ENCODE data around the gene HOXC10.

HOXC10 gene

GRCh38 chr12:53997204-53998109, 12.5 kb downstream of the HOXC10 start:
- TF ChIP-seq Cebpa-rat (IDR thresholded peaks at IDR 0.05): no peak
- Histone ChIP-seq H4K20me1 (peaks cover 98% of the 10 kb centered on the region), H3K27me3 (peaks cover 100% of the 10 kb centered on the region), H3K36me3 (no peaks in the 10 kb centered on the region), H3K27ac (no peak overlapping the region), H3K4me1 (no peaks in the 10 kb centered on the region), H3K9me3 (peaks cover 5% of the 10 kb centered on the region; the same call in 1 of the 2 replicates), H3K4me3 (no peak overlapping the region), H3K9ac (no peak overlapping the region), H3K4me2 (no peak overlapping the region)

GRCh38 chr12:53998110-53998899, 13.4 kb downstream of the HOXC10 start:
- H3K27ac ChIP-seq: no peak overlapping the region
- peaks cover 100% of the 10 kb centered on the region for H3K27me3 ChIP-seq
- no peak overlapping the region for H3K9ac ChIP-seq
- no peak overlapping the region for H3K4me2 ChIP-seq
- TF ChIP-seq Cebpa-rat (IDR thresholded peaks at IDR 0.05): no peak
- no peaks in the 10 kb centered on the region for H3K36me3 ChIP-seq
- H3K4me1 ChIP-seq: no peaks in the 10 kb centered on the region
- H3K9me3 ChIP-seq: peaks cover 5% of the 10 kb centered on the region; the same call in 1 of the 2 replicates
- H3K4me3 ChIP-seq: no peak overlapping the region
- peaks cover 97% of the 10 kb centered on the region for H4K20me1 ChIP-seq

- TF ChIP-seq Cebpa-rat (IDR thresholded peaks at IDR 0.05): no peak
- no peak overlapping the region for H3K9ac ChIP-seq
- peaks cover 96% of the 10 kb centered on the region for H4K20me1 ChIP-seq
- H3K4me1 ChIP-seq: no peaks in the 10 kb centered on the region
- peaks cover 100% of the 10 kb centered on the region for H3K27me3 ChIP-seq
- H3K4me3 ChIP-seq: no peak overlapping the region
- no peak overlapping the region for H3K27ac ChIP-seq
- peaks cover 5% of the 10 kb centered on the region; the same call in 1 of the 2 replicates for H3K9me3 ChIP-seq
- H3K4me2 ChIP-seq: no peak overlapping the region
- no peaks in the 10 kb centered on the region for H3K36me3 ChIP-seq
Observed at GRCh38 chr12:53998900-53999236, 13.9 kb downstream of the HOXC10 start.

GRCh38 chr12:53999559-54000115, 14.7 kb downstream of the HOXC10 start:
- Histone ChIP-seq H3K27ac (no peak overlapping the region), H3K36me3 (no peaks in the 10 kb centered on the region), H3K4me2 (no peak overlapping the region), H3K9ac (no peak overlapping the region), H3K9me3 (peaks cover 5% of the 10 kb centered on the region; the same call in 1 of the 2 replicates), H3K27me3 (peaks cover 100% of the 10 kb centered on the region), H3K4me1 (no peaks in the 10 kb centered on the region), H4K20me1 (peaks cover 96% of the 10 kb centered on the region), H3K4me3 (no peak overlapping the region)
- no peak for TF ChIP-seq Cebpa-rat (IDR thresholded peaks at IDR 0.05)

- Histone ChIP-seq H3K27me3 (peaks cover 100% of the 10 kb centered on the region), H3K27ac (no peak within 1 kb of the TSS), H4K20me1 (peaks cover 96% of the 10 kb centered on the region), H3K4me3 (no peak within 1 kb of the TSS), H3K36me3 (no peaks in the 10 kb centered on the region), H3K4me1 (no peaks in the 10 kb centered on the region), H3K9ac (no peak within 1 kb of the TSS), H3K4me2 (no peak within 1 kb of the TSS), H3K9me3 (peaks cover 5% of the 10 kb centered on the region; the same call in 1 of the 2 replicates)
- no peak for TF ChIP-seq Cebpa-rat (IDR thresholded peaks at IDR 0.05)
Observed at GRCh38 chr12:54000116-54001114, 15.5 kb downstream of the HOXC10 start, which contains the start of gene HOXC9. TSS of gene HOXC9 (plus strand) at chr12:54000161. CDS start at chr12:54000189, 28 bp downstream.

GRCh38 chr12:54001283-54002187, 16.6 kb downstream of the HOXC10 start:
- no peak for TF ChIP-seq Cebpa-rat (IDR thresholded peaks at IDR 0.05)
- H3K4me2 ChIP-seq: no peak overlapping the region
- H3K36me3 ChIP-seq: no peaks in the 10 kb centered on the region
- H3K9me3 ChIP-seq: peaks cover 5% of the 10 kb centered on the region; the same call in 1 of the 2 replicates
- no peak overlapping the region for H3K4me3 ChIP-seq
- H3K9ac ChIP-seq: no peak overlapping the region
- peaks cover 4% of the 10 kb centered on the region; the same call in 1 of the 2 replicates for H3K4me1 ChIP-seq
- no peak overlapping the region for H3K27ac ChIP-seq
- H4K20me1 ChIP-seq: peaks cover 96% of the 10 kb centered on the region
- H3K27me3 ChIP-seq: peaks cover 100% of the 10 kb centered on the region

GRCh38 chr12:54002278-54002914, 17.4 kb downstream of the HOXC10 start:
- no peak overlapping the region for H3K27ac ChIP-seq
- H3K9me3 ChIP-seq: peaks cover 5% of the 10 kb centered on the region; the same call in 1 of the 2 replicates
- peaks cover 4% of the 10 kb centered on the region; the same call in 1 of the 2 replicates for H3K4me1 ChIP-seq
- no peak overlapping the region for H3K4me2 ChIP-seq
- no peaks in the 10 kb centered on the region for H3K36me3 ChIP-seq
- H3K27me3 ChIP-seq: peaks cover 100% of the 10 kb centered on the region
- H3K4me3 ChIP-seq: no peak overlapping the region
- no peak overlapping the region for H3K9ac ChIP-seq
- TF ChIP-seq Cebpa-rat (IDR thresholded peaks at IDR 0.05): no peak
- peaks cover 96% of the 10 kb centered on the region for H4K20me1 ChIP-seq
